ENCODE measurements around the gene NT5C3B.

Gene NT5C3B

GRCh38 chr17:41823141-41823524, 12.9 kb downstream of the NT5C3B start:
- DNase-seq (ENCODE audit: low read depth), result no peak
- no peak overlapping the region for H3K4me3 ChIP-seq (ENCODE audit: low read depth, low read length)
- TF ChIP-seq, protein P1, sequence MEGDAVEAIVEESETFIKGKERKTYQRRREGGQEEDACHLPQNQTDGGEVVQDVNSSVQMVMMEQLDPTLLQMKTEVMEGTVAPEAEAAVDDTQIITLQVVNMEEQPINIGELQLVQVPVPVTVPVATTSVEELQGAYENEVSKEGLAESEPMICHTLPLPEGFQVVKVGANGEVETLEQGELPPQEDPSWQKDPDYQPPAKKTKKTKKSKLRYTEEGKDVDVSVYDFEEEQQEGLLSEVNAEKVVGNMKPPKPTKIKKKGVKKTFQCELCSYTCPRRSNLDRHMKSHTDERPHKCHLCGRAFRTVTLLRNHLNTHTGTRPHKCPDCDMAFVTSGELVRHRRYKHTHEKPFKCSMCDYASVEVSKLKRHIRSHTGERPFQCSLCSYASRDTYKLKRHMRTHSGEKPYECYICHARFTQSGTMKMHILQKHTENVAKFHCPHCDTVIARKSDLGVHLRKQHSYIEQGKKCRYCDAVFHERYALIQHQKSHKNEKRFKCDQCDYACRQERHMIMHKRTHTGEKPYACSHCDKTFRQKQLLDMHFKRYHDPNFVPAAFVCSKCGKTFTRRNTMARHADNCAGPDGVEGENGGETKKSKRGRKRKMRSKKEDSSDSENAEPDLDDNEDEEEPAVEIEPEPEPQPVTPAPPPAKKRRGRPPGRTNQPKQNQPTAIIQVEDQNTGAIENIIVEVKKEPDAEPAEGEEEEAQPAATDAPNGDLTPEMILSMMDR (IDR thresholded peaks at IDR 0.05; ENCODE audit: control insufficient read depth, extremely low read depth, insufficient read depth), result no peak

GRCh38 chr17:41822216-41823140, 13.6 kb downstream of the NT5C3B start:
- DNase-seq (ENCODE audit: low read depth), result no peak
- no peak overlapping the region for H3K4me3 ChIP-seq (ENCODE audit: low read depth, low read length)
- TF ChIP-seq, protein P1 (IDR thresholded peaks at IDR 0.05; ENCODE audit: control insufficient read depth, extremely low read depth, insufficient read depth), result no peak

DNA sequence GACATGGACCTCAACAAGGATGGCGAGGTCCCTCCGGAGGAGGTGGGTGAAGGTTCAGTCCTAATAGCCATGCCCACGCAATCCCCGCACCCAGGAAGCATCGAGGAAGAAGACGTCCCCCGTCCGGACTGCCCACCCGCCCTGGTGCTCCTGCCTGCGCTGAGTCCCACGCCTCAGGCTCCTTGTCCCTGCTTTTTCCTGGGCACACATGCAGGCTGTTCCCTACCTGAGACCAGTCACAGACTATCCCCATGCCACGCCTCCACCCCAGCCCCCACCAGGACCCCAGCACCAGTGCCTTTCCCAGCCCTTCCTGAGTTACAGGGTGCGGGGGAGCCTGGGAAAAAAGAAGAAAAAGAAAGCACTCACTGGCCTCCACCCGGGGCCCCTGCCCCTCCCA, 14.3 kb downstream of the NT5C3B start:
- H3K4me3 ChIP-seq (ENCODE audit: low read depth, low read length), result no peak overlapping the region
- no peak for DNase-seq (ENCODE audit: low read depth)
- TF ChIP-seq, protein P1 (IDR thresholded peaks at IDR 0.05; ENCODE audit: control insufficient read depth, extremely low read depth, insufficient read depth), result no peak

GRCh38 chr17:41818024-41818423, 18.0 kb downstream of the NT5C3B start:
- DNase-seq (ENCODE audit: low read depth), result no peak
- no peak overlapping the region for H3K4me3 ChIP-seq (ENCODE audit: low read depth, low read length)
- TF ChIP-seq, protein P1 (IDR thresholded peaks at IDR 0.05; ENCODE audit: control insufficient read depth, extremely low read depth, insufficient read depth), result no peak

- no peak overlapping the region for H3K4me3 ChIP-seq (ENCODE audit: low read depth, low read length)
- no peak for DNase-seq (ENCODE audit: low read depth)
- TF ChIP-seq, protein P1 (IDR thresholded peaks at IDR 0.05; ENCODE audit: control insufficient read depth, extremely low read depth, insufficient read depth), result no peak
These were observed 19.3 kb downstream of the NT5C3B start for GRCh38 chr17:41816637-41817320.

DNA sequence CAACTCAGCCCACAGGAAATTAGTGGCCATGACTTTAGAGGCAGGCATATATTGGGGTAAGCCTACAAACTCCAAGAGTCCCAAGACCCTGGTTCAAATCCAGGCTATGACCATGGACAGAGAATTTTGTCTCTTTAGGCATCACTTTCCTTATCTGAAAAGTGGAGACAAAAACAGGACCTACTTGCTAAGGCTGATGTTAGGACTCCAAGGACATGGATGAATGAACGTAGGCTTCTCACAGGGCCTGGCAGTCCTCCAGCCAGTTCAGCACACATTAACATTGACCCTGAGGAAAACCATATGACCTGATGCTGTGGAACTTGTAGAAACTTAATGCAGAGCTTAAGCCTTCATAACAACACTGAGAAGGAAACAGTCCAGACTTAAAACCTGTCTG, 21.8 kb downstream of the NT5C3B start:
- peak overlapping the region; percentile 68 for H3K4me3 ChIP-seq (ENCODE audit: low read depth, low read length)
- DNase-seq (ENCODE audit: low read depth), result no peak
- TF ChIP-seq, protein P1 (IDR thresholded peaks at IDR 0.05; ENCODE audit: control insufficient read depth, extremely low read depth, insufficient read depth), result no peak
